Thoracic aorta (tissue), 2 donors: ENCODE data around the gene ZNF407. TPM values are rescaled to one million over a fixed set of nuclear protein-coding genes. Genes with fewer than 3 reads are reported as not detected.

ENCODE experiments used
- ATAC-seq: fragments of 150-250 bp; one replicate; pipeline ENCODE4 v1.8.0; 2017; ENCODE audit warnings: low read depth; ENCODE audit not compliant: insufficient number of reproducible peaks, low FRiP score
- DNase-seq: peaks from one replicate; pipeline ENCODE4 v3.0.0-alpha.2; 2020; ENCODE audit warnings: low spot score
- H3K27ac ChIP-seq, 2 donors: fragments of 200-600 bp; sonication (generic); 1 replicate in 1 of 2; 2 replicates in 1 of 2; pipeline ENCODE4 v1.5.1; 2016; ENCODE audit warnings: mild to moderate bottlenecking in 2 of 2, moderate library complexity in 2 of 2
- H3K27me3 ChIP-seq: fragments of 200-600 bp; sonication (generic); replicated peaks from 2 replicates; pipeline ENCODE4 v1.6.0; 2016; ENCODE audit warnings: mild to moderate bottlenecking; ENCODE audit not compliant: insufficient read depth
- H3K36me3 ChIP-seq: fragments of 200-600 bp; sonication (generic); one replicate; pipeline ENCODE4 v1.5.1; 2016
- H3K4me1 ChIP-seq, 2 donors: fragments of 200-600 bp; sonication (generic); 1 replicate in 1 of 2; 2 replicates in 1 of 2; pipeline versions ENCODE4 v1.5.1 to v1.6.0; 2016; ENCODE audit warnings: low read depth in 2 of 2, mild to moderate bottlenecking in 1 of 2; ENCODE audit not compliant: control insufficient read depth in 1 of 2
- H3K4me3 ChIP-seq: fragments of 200-600 bp; sonication (generic); 2 replicates; pipeline ENCODE4 v1.5.1; 2016; ENCODE audit warnings: mild to moderate bottlenecking
- H3K9me3 ChIP-seq: fragments of 200-600 bp; sonication (generic); 2 replicates; pipeline ENCODE4 v1.5.1; 2016
- total RNA-seq, 2 donors: library from RNA; depleted of rRNA; stranded (reverse); fragments of >200 nt; gene quantifications; one replicate each; pipeline versions ENCODE4 v1.1.0 to v1.2.3, GENCODE V29; 2016
- TF ChIP-seq, protein P1 (sequence below): fragments of 200-600 bp; sonication (generic); IDR thresholded peaks from one replicate; pipeline ENCODE4 v1.5.1; 2019; ENCODE audit warnings: antibody characterized with exemption

Gene ZNF407
- total RNA-seq, 2 donors from 2014 or later, result 18.7 to 26.7 TPM

DNA sequence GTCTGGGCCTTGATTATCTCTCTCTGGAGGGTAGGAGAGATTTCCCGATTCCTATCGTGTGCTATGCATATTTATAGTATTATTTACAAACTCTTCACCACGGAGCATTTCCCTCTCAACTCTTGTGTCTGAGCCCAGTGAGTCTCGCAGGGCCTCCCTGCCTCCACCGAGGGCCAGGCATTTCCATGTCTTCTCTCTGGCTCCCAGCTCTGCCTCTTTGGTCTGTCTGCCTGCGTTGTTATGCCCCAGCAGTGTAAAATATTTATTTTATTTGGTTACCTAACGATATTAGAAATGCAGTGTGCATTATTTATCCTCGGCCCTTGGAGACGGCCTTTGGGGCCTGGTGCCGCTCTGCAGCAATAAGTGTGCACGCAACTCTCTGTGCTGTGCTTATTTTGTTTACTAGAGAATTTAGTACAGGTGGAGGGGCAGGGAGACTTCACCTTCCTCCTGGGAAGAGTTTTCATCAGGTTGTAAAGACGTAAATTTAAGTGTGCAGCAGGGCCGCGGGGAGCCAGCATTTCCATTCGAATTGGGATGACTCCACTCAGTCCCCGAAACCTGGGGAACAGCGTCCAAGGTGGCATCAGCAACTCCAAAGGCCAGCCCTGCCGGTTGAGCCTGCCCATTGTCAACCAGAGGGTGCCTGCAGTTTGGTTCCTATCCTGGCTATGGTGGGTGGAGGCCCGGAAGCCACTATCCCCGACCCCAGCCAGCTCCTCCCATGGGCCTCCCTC lies 511.1 kb downstream of the ZNF407 start:
- TF ChIP-seq, protein P1, sequence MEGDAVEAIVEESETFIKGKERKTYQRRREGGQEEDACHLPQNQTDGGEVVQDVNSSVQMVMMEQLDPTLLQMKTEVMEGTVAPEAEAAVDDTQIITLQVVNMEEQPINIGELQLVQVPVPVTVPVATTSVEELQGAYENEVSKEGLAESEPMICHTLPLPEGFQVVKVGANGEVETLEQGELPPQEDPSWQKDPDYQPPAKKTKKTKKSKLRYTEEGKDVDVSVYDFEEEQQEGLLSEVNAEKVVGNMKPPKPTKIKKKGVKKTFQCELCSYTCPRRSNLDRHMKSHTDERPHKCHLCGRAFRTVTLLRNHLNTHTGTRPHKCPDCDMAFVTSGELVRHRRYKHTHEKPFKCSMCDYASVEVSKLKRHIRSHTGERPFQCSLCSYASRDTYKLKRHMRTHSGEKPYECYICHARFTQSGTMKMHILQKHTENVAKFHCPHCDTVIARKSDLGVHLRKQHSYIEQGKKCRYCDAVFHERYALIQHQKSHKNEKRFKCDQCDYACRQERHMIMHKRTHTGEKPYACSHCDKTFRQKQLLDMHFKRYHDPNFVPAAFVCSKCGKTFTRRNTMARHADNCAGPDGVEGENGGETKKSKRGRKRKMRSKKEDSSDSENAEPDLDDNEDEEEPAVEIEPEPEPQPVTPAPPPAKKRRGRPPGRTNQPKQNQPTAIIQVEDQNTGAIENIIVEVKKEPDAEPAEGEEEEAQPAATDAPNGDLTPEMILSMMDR, result no peak
- Histone ChIP-seq H3K4me1 (no peaks in the 10 kb centered on the region), H3K36me3 (no peaks in the 10 kb centered on the region), H3K9me3 (no peaks in the 10 kb centered on the region), H3K27me3 (no peaks in the 10 kb centered on the region), H3K27ac (no peak overlapping the region), H3K4me3 (no peak overlapping the region)
- DNase-seq (no peak), ATAC-seq (no peak)

DNA sequence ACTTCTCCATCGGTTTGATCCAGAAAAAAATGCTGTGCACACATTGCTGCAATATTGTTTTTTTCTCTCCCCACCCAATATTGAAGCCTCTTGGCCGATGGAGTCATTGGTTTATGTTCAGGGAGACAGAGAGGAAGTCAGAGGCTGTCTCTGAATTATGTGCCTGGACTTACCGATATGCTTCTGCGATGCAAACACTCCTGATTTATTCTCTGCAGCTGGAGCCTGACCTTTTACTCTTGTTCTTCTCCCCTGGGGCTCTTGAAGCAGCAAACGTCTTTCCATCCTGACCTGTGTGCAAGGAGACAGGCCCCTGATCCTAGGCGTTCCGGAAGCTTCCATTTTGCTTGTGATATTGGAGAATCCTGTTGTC lies 511.6 kb downstream of the ZNF407 start:
- Histone ChIP-seq H3K9me3 (no peaks in the 10 kb centered on the region), H3K27ac (no peak overlapping the region), H3K4me3 (no peak overlapping the region), H3K36me3 (no peaks in the 10 kb centered on the region), H3K27me3 (no peaks in the 10 kb centered on the region), H3K4me1 (no peaks in the 10 kb centered on the region)
- no peak for DNase-seq
- ATAC-seq, result no peak
- TF ChIP-seq, protein P1, result no peak

DNA sequence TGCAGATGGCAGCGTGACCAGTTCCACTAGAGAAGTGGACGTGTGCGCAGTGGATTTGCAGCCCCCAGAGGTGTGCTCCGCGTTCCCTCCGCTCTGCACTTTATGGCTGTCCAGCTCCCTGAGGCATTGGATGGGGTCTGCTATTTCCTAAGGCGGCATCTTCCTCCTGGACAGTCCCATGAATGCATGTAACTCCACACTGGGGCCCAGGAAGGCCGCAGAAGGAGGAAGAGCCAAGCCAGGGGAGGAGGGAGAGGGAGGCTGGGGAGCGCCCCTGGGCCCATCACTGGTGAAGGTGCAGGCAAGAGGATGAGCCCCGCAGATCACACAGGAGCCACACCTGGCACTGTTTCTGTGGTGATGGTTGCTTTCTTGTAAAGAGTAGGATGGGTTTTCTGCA lies 512.1 kb downstream of the ZNF407 start:
- Histone ChIP-seq H3K27me3 (no peaks in the 10 kb centered on the region), H3K27ac (no peak overlapping the region), H3K4me3 (no peak overlapping the region), H3K4me1 (no peaks in the 10 kb centered on the region), H3K36me3 (no peaks in the 10 kb centered on the region), H3K9me3 (no peaks in the 10 kb centered on the region)
- ATAC-seq, result no peak
- DNase-seq, result no peak
- TF ChIP-seq, protein P1, result no peak

DNA sequence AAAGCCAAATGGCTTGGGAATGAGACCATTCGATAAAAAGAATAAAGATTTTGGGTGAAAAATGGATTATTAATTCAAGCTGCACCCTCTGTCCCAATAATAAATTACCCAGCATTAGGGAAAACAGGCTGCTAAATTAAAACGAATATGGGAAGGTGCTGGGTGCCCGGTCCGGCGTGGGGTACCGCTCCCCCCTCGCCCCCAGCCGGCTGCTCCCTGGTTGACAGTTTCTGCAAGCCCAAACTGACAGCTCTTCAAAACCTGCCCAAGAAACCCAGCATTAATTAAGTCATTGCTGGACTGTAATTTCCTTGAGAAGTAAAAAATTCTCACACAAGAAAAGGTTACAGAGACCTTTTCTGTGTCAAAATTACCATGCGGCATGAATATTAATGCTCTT lies 512.6 kb downstream of the ZNF407 start:
- Histone ChIP-seq H3K27me3 (no peaks in the 10 kb centered on the region), H3K4me3 (no peak overlapping the region), H3K9me3 (no peaks in the 10 kb centered on the region), H3K4me1 (no peaks in the 10 kb centered on the region), H3K27ac (no peak overlapping the region), H3K36me3 (no peaks in the 10 kb centered on the region)
- no peak for ATAC-seq
- TF ChIP-seq, protein P1, result no peak
- DNase-seq, result no peak

DNA sequence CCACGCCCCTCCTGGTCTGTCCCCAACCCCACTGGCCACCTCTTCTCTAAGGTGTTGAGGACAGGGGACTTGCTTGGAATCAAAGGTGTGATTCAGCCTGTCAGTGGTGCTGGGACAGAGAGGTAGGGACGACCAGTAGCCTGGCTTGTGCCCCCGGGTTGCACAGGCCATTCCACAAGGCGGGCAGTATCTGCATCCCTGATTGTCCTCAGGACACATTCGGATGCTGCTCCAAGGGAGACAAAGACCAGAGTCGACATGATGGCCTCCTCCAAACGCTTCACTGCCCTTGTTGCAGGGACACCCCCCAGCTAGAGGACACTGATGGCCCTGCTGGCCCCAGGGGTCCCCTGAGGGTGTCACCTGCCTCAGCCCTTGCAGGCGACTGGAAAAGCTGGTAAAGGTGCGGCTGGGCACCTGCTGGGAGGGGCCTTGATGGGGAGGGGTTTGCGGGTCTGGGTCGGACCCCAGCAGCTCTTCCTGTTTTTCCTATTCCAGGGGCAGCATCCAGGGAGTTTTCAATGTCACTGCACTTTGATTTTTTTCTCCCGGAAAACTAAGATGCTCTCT lies 513.3 kb downstream of the ZNF407 start:
- DNase-seq (no peak), ATAC-seq (no peak)
- no peak overlapping the region for H3K27ac ChIP-seq
- no peaks in the 10 kb centered on the region for H3K9me3 ChIP-seq
- H3K4me3 ChIP-seq, result no peak overlapping the region
- no peaks in the 10 kb centered on the region for H3K36me3 ChIP-seq
- TF ChIP-seq, protein P1, result no peak
- no peaks in the 10 kb centered on the region for H3K27me3 ChIP-seq
- H3K4me1 ChIP-seq, result no peaks in the 10 kb centered on the region
